SK-N-SH (cell line): ENCODE measurements around the gene C12orf57. TPM values are rescaled to one million over a fixed set of nuclear protein-coding genes. Genes with fewer than 3 reads are reported as not detected.

Experiments used
- CTCF ChIA-PET: fragments of 300-600, 350-600 bp; formaldehyde crosslinking; extraction: SDS; loops from one replicate; lab custom pipeline; 2021; lab: Yijun Ruan, JAX
- POLR2A ChIA-PET: fragments of 350-600 bp; sonication (Branson Sonifier 250); formaldehyde crosslinking; extraction: SDS; loops from one replicate; lab custom pipeline; 2020; ENCODE audit warnings: antibody characterized with exemption, inconsistent platforms; lab: Yijun Ruan, JAX
- DNase-seq: peaks from one replicate; pipeline ENCODE4 v3.0.0; 2012
- H2AFZ ChIP-seq: fragments of 200-600 bp; sonication (generic); 2 replicates; pipeline ENCODE4 v1.8.1; 2016; ENCODE audit warnings: antibody characterized with exemption, mild to moderate bottlenecking, low read depth
- H3F3A ChIP-seq: fragments of 200-600 bp; sonication (generic); replicated peaks from 2 replicates; pipeline ENCODE3; 2016; ENCODE audit warnings: antibody characterized with exemption, mild to moderate bottlenecking; ENCODE audit not compliant: insufficient read depth
- H3K27ac ChIP-seq, 2 experiments: fragments of 200-500 bp in 1 of 2; fragments of 200-600 bp in 1 of 2; sonication (Bioruptor generic) in 1 of 2; sonication (generic), shearing (Covaris generic) in 1 of 2; 2 replicates each; pipeline versions ENCODE4 v1.5.1 to v1.6.1; 2014 to 2016; ENCODE audit warnings: low read depth in 2 of 2, inconsistent platforms in 1 of 2, low read length in 1 of 2, mild to moderate bottlenecking in 1 of 2, mixed read lengths in 1 of 2
- H3K27me3 ChIP-seq: fragments of 200-600 bp; sonication (generic), shearing (Covaris generic); 2 replicates; pipeline ENCODE4 v1.6.1; 2016; ENCODE audit warnings: mixed run types; ENCODE audit not compliant: insufficient read depth
- H3K36me3 ChIP-seq, 2 experiments: fragments of 200-500 bp in 1 of 2; fragments of 200-600 bp in 1 of 2; sonication (Bioruptor generic) in 1 of 2; sonication (generic) in 1 of 2; replicated peaks in 1 of 2; 2 replicates each; pipeline versions ENCODE3 to v1.5.1; 2014 to 2016; ENCODE audit warnings: low read length in 1 of 2, mild to moderate bottlenecking in 1 of 2; ENCODE audit not compliant: insufficient read depth in 2 of 2, control insufficient read depth in 1 of 2
- H3K4me1 ChIP-seq, 2 experiments: fragments of 200-500 bp in 1 of 2; fragments of 200-600 bp in 1 of 2; sonication (Bioruptor generic) in 1 of 2; sonication (generic), shearing (Covaris generic) in 1 of 2; 2 replicates each; pipeline versions ENCODE4 v1.5.1 to v1.6.1; 2014 to 2016; ENCODE audit warnings: low read depth in 1 of 2, low read length in 1 of 2, mixed run types in 1 of 2; ENCODE audit not compliant: insufficient read depth in 2 of 2, control insufficient read depth in 1 of 2
- H3K4me2 ChIP-seq: fragments of 200-600 bp; sonication (generic), shearing (Covaris generic); 2 replicates; pipeline ENCODE4 v1.6.1; 2017; ENCODE audit warnings: mixed run types
- H3K4me3 ChIP-seq, 2 experiments: fragments of 200-500 bp in 1 of 2; fragments of 200-600 bp in 1 of 2; sonication (Bioruptor generic) in 1 of 2; sonication (generic), shearing (Covaris generic) in 1 of 2; 2 replicates each; pipeline versions ENCODE4 v1.5.1 to v1.8.1; 2014 to 2016; ENCODE audit warnings: low read depth in 2 of 2, inconsistent platforms in 1 of 2, low read length in 1 of 2, mild to moderate bottlenecking in 1 of 2, mixed read lengths in 1 of 2, moderate library complexity in 1 of 2
- H3K79me2 ChIP-seq: fragments of 200-600 bp; sonication (generic); 2 replicates; pipeline ENCODE4 v1.8.1; 2017; ENCODE audit warnings: mild to moderate bottlenecking; ENCODE audit not compliant: insufficient read depth
- H3K9ac ChIP-seq: fragments of 200-600 bp; sonication (generic); 2 replicates; pipeline ENCODE4 v1.6.1; 2017; ENCODE audit warnings: mixed run types
- H3K9me2 ChIP-seq: fragments of 200-600 bp; sonication (generic); 2 replicates; pipeline ENCODE4 v1.6.1; 2017; ENCODE audit warnings: mixed run types
- H3K9me3 ChIP-seq: fragments of 200-600 bp; sonication (generic); 2 replicates; pipeline ENCODE4 v1.6.1; 2017; ENCODE audit warnings: mixed run types, mild to moderate bottlenecking, moderate library complexity
- H4K20me1 ChIP-seq: fragments of 200-600 bp; sonication (generic); 2 replicates; pipeline ENCODE4 v1.6.1; 2017; ENCODE audit warnings: mild to moderate bottlenecking, mixed run types; ENCODE audit not compliant: insufficient read depth
- CHD2 ChIP-seq: fragments of 150-350 bp; IDR thresholded peaks from 2 replicates; pipeline ENCODE4 v1.6.1; 2018; ENCODE audit warnings: low read length; ENCODE audit not compliant: partially characterized antibody
- CTCF ChIP-seq: fragments of 200-600 bp; sonication (generic); IDR thresholded peaks from 2 replicates; pipeline ENCODE4 v1.6.1; 2017; ENCODE audit warnings: antibody characterized with exemption, mild to moderate bottlenecking, moderate library complexity
- ELF1 ChIP-seq: IDR thresholded peaks from 2 replicates; pipeline ENCODE4 v1.4.0; 2012
- FOSL2 ChIP-seq: IDR thresholded peaks from 2 replicates; pipeline ENCODE4 v1.4.0; 2012; ENCODE audit warnings: low read depth, mild to moderate bottlenecking, moderate library complexity, borderline replicate concordance
- FOXJ3 ChIP-seq: sonication (generic); formaldehyde crosslinking; IDR thresholded peaks from 2 replicates; pipeline ENCODE4 v1.5.1; 2020; ENCODE audit warnings: mild to moderate bottlenecking, missing genetic modification reagents
- MEF2A ChIP-seq: IDR thresholded peaks from 2 replicates; pipeline ENCODE4 v1.4.0; 2012; ENCODE audit warnings: low read depth, borderline replicate concordance
- MXI1 ChIP-seq: IDR thresholded peaks from 2 replicates; pipeline ENCODE4 v1.6.1; 2012; ENCODE audit warnings: mild to moderate bottlenecking, low read depth, low read length, improper control_type of control experiment
- NFIC ChIP-seq: IDR thresholded peaks from 2 replicates; pipeline ENCODE4 v1.4.0; 2012; ENCODE audit warnings: borderline replicate concordance
- NRF1 ChIP-seq: IDR thresholded peaks from 2 replicates; pipeline ENCODE4 v1.6.1; 2012; ENCODE audit warnings: low read depth, mild to moderate bottlenecking, low read length
- PBX3 ChIP-seq: IDR thresholded peaks from 2 replicates; pipeline ENCODE4; 2012
- RAD21 ChIP-seq: IDR thresholded peaks from 2 replicates; pipeline ENCODE4 v1.6.1; 2012; ENCODE audit warnings: mild to moderate bottlenecking, low read length
- RCOR1 ChIP-seq: fragments of 150-350 bp; IDR thresholded peaks from 2 replicates; pipeline ENCODE4 v1.6.1; 2017; ENCODE audit warnings: antibody characterized with exemption, low read length
- RXRA ChIP-seq: IDR thresholded peaks from 2 replicates; pipeline ENCODE4 v1.4.0; 2012; ENCODE audit warnings: low read depth, mild to moderate bottlenecking, borderline replicate concordance
- SIN3A ChIP-seq: IDR thresholded peaks from 2 replicates; pipeline ENCODE4 v1.6.1; 2012; ENCODE audit warnings: low read depth, mild to moderate bottlenecking, low read length, moderate library complexity, borderline replicate concordance
- TCF12 ChIP-seq: IDR thresholded peaks from 2 replicates; pipeline ENCODE4 v1.4.0; 2012
- USF1 ChIP-seq: IDR thresholded peaks from 2 replicates; pipeline ENCODE4 v1.4.0; 2012; ENCODE audit warnings: low read depth, borderline replicate concordance
- YY1 ChIP-seq: IDR thresholded peaks from 2 replicates; pipeline ENCODE4 v1.4.0; 2012; ENCODE audit warnings: low read depth, mild to moderate bottlenecking
- WGBS: methylation state at CpG from one replicate; pipeline ENCODE4 v1.1.6; 2017; ENCODE audit warnings: low lambda C conversion rate; 5-methylcytosine and 5-hydroxymethylcytosine counted together
- polyA plus RNA-seq, 3 experiments: library from polyadenylated mRNA; depleted of rRNA; stranded (reverse); fragments of >200 nt; gene quantifications; 2 replicates each; pipeline ENCODE4 v1.2.3, GENCODE V29; 2012
- TF ChIP-seq, protein P1 (sequence below): IDR thresholded peaks from 2 replicates; pipeline ENCODE4 v1.4.0; 2012; ENCODE audit warnings: low read depth
- TF ChIP-seq, protein P2 (sequence below): IDR thresholded peaks from 2 replicates; pipeline ENCODE4 v1.6.1; 2012; ENCODE audit warnings: mild to moderate bottlenecking, low read depth, low read length, moderate library complexity

Gene C12orf57
- polyA plus RNA-seq, 1 of the 3 experiments (the other 2 are of a cell fraction): 659 TPM

GRCh38 chr12:6946920-6947374 is 3.1 kb downstream of the C12orf57 start:
- Histone ChIP-seq H3F3A (peaks cover 30% of the 10 kb centered on the region), H3K4me3 (no peak overlapping the region), H3K9me3 (no peaks in the 10 kb centered on the region), H2AFZ (no peak overlapping the region), H3K27ac (no peak overlapping the region), H3K9ac (no peak overlapping the region), H3K36me3 (peaks cover 3 to 5% of the 10 kb centered on the region in 2 experiments), H3K27me3 (no peaks in the 10 kb centered on the region), H3K79me2 (peaks cover 10% of the 10 kb centered on the region; the same call in 1 of the 2 replicates), H4K20me1 (no peaks in the 10 kb centered on the region), H3K9me2 (no peaks in the 10 kb centered on the region), H3K4me2 (no peak overlapping the region), H3K4me1 (peaks cover 6 to 13% of the 10 kb centered on the region in 2 experiments; a peak in 3 of 4 replicates)
- 81% methylated on average over 8 of the region's 8 CpGs for WGBS
- CTCF ChIA-PET: interaction anchor here (1.7 to 6.5 kb wide), 5 partner anchors 9 to 166 kb away, joined by 4 to 114 read pairs (median 10); no protein-coding TSS in a partner anchor
- POLR2A ChIA-PET: interaction anchor here (4.5 to 4.6 kb wide), 2 partner anchors 17 to 20 kb away, joined by 62 to 82 read pairs; partner anchors contain the start of gene ATN1
- TF ChIP-seq, protein P1, sequence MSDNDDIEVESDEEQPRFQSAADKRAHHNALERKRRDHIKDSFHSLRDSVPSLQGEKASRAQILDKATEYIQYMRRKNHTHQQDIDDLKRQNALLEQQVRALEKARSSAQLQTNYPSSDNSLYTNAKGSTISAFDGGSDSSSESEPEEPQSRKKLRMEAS: no peak
- TF ChIP-seq MEF2A (no peak), RCOR1 (no peak), ELF1 (no peak), USF1 (no peak), NFIC (no peak), FOXJ3 (CRISPR knock-in tag) (no peak), RAD21 (no peak), SIN3A (no peak), CHD2 (no peak), YY1 (no peak), CTCF (no peak), RXRA (no peak), FOSL2 (no peak), PBX3 (no peak), MXI1 (no peak), TCF12 (no peak), NRF1 (no peak)
- TF ChIP-seq, protein P2, sequence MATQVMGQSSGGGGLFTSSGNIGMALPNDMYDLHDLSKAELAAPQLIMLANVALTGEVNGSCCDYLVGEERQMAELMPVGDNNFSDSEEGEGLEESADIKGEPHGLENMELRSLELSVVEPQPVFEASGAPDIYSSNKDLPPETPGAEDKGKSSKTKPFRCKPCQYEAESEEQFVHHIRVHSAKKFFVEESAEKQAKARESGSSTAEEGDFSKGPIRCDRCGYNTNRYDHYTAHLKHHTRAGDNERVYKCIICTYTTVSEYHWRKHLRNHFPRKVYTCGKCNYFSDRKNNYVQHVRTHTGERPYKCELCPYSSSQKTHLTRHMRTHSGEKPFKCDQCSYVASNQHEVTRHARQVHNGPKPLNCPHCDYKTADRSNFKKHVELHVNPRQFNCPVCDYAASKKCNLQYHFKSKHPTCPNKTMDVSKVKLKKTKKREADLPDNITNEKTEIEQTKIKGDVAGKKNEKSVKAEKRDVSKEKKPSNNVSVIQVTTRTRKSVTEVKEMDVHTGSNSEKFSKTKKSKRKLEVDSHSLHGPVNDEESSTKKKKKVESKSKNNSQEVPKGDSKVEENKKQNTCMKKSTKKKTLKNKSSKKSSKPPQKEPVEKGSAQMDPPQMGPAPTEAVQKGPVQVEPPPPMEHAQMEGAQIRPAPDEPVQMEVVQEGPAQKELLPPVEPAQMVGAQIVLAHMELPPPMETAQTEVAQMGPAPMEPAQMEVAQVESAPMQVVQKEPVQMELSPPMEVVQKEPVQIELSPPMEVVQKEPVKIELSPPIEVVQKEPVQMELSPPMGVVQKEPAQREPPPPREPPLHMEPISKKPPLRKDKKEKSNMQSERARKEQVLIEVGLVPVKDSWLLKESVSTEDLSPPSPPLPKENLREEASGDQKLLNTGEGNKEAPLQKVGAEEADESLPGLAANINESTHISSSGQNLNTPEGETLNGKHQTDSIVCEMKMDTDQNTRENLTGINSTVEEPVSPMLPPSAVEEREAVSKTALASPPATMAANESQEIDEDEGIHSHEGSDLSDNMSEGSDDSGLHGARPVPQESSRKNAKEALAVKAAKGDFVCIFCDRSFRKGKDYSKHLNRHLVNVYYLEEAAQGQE: no peak
- DNase-seq: no peak
